Measurements from ENCODE around the gene GLB1L3. TPM values are rescaled to one million over a fixed set of nuclear protein-coding genes. Genes with fewer than 3 reads are reported as not detected.

The GLB1L3 gene
- total RNA-seq, 4 donors from 2014 or later = not detected

DNA sequence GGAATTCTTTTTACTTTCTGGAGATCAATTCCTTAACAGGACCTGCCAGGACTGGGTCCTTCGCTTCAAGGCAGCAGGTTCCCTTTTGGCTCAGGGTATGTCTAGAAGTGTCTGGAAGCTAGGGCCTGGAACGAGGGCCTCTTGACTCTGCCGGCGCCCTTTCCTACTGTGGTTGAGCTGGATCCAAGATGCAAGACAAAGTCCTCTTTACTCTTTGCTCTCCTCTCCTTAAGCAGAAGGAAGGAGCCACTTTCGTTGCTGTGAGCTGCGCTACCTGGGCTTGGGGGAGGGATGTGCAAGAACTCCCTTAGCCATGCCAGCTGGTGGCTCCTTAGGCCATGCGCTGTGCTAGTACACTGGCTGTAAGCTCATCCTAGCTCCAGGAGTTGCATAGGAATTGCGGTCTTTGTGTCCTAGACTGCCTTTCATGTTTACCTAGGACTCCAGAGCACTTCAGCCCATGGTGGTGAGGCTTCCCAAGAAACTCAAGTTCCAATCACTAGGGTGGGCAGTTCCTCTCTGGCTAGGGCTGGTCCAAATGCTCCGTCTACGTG lies 73.7 kb downstream of the GLB1L3 start:
- TF ChIP-seq EP300 (IDR thresholded peaks at IDR 0.05) (no peak), POLR2A (IDR thresholded peaks at IDR 0.05) (no peak), CTCF (IDR thresholded peaks at IDR 0.05) (no peak)
- no peak for DNase-seq (ENCODE audit: low spot score in 2 of 2)
- H3K4me1 ChIP-seq = no peaks in the 10 kb centered on the region
- no peak overlapping the region for H3K4me3 ChIP-seq
- no peaks in the 10 kb centered on the region for H3K9me3 ChIP-seq
- H3K27ac ChIP-seq = no peak overlapping the region
- WGBS, 2 donors = 85 to 91% methylated on average over 10 of the region's 10 CpGs
- no peaks in the 10 kb centered on the region for H3K27me3 ChIP-seq
- no peaks in the 10 kb centered on the region for H3K36me3 ChIP-seq

GRCh38 chr11:134350381-134350780 lies 74.2 kb downstream of the GLB1L3 start:
- H3K4me1 ChIP-seq = no peaks in the 10 kb centered on the region
- DNase-seq (ENCODE audit: low spot score in 2 of 2) = no peak
- no peak overlapping the region for H3K27ac ChIP-seq
- no peak for TF ChIP-seq POLR2A (IDR thresholded peaks at IDR 0.05)
- no peak for TF ChIP-seq CTCF (IDR thresholded peaks at IDR 0.05)
- TF ChIP-seq EP300 (IDR thresholded peaks at IDR 0.05) = no peak
- no peaks in the 10 kb centered on the region for H3K9me3 ChIP-seq
- H3K4me3 ChIP-seq = no peak overlapping the region
- H3K27me3 ChIP-seq = no peaks in the 10 kb centered on the region
- 88 to 92% methylated on average over 9 of the region's 9 CpGs for WGBS, 2 donors
- H3K36me3 ChIP-seq = no peaks in the 10 kb centered on the region

DNA sequence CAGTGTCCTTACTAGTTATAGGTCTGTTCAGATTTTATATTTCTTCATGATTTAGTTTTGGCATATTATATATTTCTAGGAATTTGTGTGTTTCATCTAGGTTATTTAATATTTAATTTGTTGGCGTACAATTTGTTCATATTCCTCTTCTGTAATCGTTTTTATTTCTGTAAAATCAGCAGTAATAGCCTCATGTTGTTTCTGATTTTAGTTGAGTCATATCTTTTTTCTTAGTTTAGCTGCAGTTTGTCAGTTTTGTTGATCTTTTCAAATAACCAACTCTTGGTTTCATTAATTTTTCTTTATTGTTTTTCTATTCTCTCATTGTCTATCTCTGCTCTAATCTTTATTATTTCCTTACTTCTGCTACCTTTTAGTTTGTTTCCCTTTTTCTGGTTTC lies 75.9 kb downstream of the GLB1L3 start:
- WGBS, 2 donors = 91 to 97% methylated on average over 2 of the region's 2 CpGs
- no peaks in the 10 kb centered on the region for H3K27me3 ChIP-seq
- H3K4me1 ChIP-seq = no peaks in the 10 kb centered on the region
- DNase-seq (ENCODE audit: low spot score in 2 of 2) = no peak
- H3K36me3 ChIP-seq = no peaks in the 10 kb centered on the region
- no peak for TF ChIP-seq EP300 (IDR thresholded peaks at IDR 0.05)
- TF ChIP-seq CTCF (IDR thresholded peaks at IDR 0.05) = no peak
- no peak for TF ChIP-seq POLR2A (IDR thresholded peaks at IDR 0.05)
- H3K27ac ChIP-seq = no peak overlapping the region
- no peaks in the 10 kb centered on the region for H3K9me3 ChIP-seq
- H3K4me3 ChIP-seq = no peak overlapping the region

- 70 to 72% methylated on average over 2 of the region's 2 CpGs for WGBS, 2 donors
- no peak for DNase-seq (ENCODE audit: low spot score in 2 of 2)
- Histone ChIP-seq H3K36me3 (no peaks in the 10 kb centered on the region), H3K27me3 (no peaks in the 10 kb centered on the region), H3K4me3 (no peak overlapping the region), H3K9me3 (no peaks in the 10 kb centered on the region), H3K4me1 (peaks cover 0 to 3% (median 1%) of the 10 kb centered on the region in 4 donors), H3K27ac (no peak overlapping the region)
- TF ChIP-seq EP300 (IDR thresholded peaks at IDR 0.05) (no peak), POLR2A (IDR thresholded peaks at IDR 0.05) (no peak), CTCF (IDR thresholded peaks at IDR 0.05) (no peak)
These were observed 79.0 kb downstream of the GLB1L3 start for GRCh38 chr11:134355136-134355535.

GRCh38 chr11:134355656-134356055 lies 79.5 kb downstream of the GLB1L3 start:
- WGBS, 2 donors = 85% methylated on average over 5 of the region's 5 CpGs
- Histone ChIP-seq H3K27me3 (no peaks in the 10 kb centered on the region), H3K4me3 (no peak overlapping the region), H3K4me1 (peaks cover 0 to 7% (median 3%) of the 10 kb centered on the region in 4 donors), H3K36me3 (no peaks in the 10 kb centered on the region), H3K27ac (no peak overlapping the region), H3K9me3 (no peaks in the 10 kb centered on the region)
- TF ChIP-seq EP300 (IDR thresholded peaks at IDR 0.05) (no peak), CTCF (IDR thresholded peaks at IDR 0.05) (no peak), POLR2A (IDR thresholded peaks at IDR 0.05) (no peak)
- DNase-seq (ENCODE audit: low spot score in 2 of 2) = no peak
